AML-193 (cell line): ENCODE results near the gene FAM13A.
"Not testable (repeated sequence)": the region's sequence is repeated elsewhere in the genome, so short reads cannot be mapped to it uniquely, and the experiment has no call there.

ENCODE experiments used
- DNase-seq, 2 experiments: peaks; one replicate each; lab custom pipeline; 2025; lab: John Stamatoyannopoulos, UW

FAM13A gene

DNA sequence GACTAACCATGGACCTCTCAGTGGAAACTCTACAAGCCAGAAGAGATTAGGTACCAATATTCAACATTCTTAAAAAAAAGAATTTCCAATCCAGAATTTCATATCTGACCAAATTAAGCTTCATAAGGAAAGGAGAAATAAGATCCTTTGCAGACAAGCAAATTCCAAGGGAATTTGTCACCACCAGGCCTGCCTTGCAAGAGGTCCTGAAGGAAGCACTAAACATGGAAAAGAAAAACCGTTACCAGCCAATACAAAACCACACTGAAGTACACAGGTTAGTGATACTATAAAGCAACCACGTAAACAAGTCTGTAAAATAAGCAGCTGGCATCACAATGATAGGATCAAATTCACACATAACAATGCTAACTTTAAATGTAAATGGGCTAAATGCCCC is 156.6 kb downstream of the FAM13A start:
- DNase-seq = no peak

- DNase-seq = no peak
Observed at GRCh38 chr4:88897752-88898151, 159.2 kb downstream of the FAM13A start.

GRCh38 chr4:88897180-88897579 is 159.8 kb downstream of the FAM13A start:
- DNase-seq = no peak

DNA sequence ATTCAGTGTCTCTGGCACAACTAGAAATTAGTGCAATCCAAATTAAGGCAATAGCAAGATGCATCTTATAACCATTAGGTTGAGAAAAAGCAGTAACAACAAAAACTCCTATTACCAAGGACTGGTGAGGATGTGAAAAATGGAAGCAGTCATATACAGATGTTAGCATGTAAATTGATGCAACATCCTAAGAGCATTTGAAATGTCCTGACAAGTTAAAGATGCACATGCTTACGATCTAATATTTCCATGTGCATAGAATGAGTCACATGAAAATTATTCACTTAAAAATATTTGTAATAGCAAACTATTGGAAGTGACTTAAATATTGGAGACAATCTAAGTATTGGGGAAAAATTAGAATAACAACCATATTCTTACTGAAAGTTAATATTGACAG is 163.0 kb downstream of the FAM13A start:
- DNase-seq = no peak

DNA sequence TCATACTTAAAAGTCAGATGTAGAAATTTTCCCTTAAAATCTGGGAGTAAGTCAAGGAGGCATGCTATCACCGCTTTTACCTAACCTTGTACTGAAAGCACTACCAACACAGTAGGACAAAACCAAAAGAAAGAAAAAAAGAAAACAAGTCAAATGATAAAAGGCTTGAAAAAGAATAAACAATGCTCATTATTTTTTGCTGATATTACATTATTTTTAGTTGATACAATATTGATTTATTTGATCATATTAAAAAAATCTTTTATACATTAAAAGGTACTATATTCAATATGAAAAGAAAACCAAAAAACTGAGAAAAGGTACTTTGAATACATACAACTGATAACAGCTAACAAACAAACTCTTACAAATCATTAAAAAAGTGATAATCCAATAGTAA is 164.3 kb downstream of the FAM13A start:
- no peak for DNase-seq

DNA sequence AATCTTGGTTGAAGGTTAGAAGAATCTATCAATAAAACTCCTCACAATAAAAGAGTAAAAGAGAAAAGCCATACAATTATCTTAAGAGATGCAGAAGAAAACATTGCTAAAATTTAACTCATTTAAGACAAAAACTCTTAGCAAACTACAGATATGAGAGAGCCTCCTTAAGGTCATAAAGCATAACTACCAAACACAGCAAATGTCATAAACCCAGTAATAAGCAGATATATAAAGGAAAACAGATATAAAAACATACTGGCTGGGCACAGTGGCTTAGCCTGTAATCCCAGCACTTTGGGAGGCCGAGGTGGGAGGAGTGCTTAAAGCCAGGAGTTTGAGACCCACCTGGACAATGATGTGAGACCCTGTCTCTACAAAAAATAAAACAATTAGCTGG is 165.3 kb downstream of the FAM13A start:
- no peak for DNase-seq

- not testable (repeated sequence) for DNase-seq
Observed at GRCh38 chr4:88887409-88887808, 169.6 kb downstream of the FAM13A start.

DNA sequence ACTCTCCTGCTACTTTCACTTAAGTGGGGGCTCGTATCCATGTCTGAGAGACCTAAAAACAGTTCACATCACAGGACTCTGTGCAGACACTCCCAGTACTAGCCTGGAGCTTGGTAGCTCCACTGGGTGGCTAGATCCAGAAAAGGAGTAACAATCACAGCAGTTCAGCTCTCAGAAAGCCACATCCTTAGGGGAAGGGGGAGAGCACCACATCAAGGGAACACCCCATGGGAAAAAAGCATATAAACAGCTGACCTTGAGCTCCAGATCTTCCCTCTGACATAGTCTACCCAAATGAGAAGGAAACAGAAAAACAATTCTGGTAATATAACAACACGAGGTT is 175.8 kb downstream of the FAM13A start:
- no peak for DNase-seq

DNA sequence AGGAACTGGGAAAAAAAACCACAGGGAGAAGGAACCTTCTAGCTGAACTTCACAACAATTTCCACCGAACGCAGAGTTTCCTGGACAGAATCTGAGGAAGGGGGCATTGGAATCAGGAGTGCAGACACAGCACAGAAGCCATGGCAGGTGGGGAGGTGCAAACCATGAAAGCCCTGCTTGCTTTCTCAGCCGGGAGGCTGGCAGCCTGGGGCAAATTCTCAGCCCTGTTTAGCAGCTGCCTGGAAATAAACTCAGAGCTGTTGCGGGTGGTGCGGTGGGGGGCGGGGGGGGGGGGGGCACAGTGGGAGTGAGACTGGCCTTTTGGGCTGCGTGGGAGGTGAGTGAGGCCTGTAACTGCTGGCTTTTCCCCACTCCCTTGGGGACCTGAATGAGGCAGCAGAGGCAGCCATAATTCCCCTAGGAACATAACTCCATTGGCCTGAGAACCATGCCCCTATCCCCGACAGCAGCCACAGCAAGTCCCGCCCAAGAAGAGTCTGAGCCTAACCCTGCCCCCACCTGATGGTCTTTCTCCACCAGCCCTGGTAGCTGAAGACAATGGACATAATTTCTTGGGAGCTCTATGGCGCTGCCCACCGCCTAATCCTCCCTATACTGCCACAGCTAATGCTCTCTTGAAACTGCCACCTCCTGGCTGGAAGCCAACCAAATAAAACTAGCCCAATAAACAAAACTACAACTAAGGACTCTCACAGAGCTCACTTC is 176.3 kb downstream of the FAM13A start:
- DNase-seq = no peak

- no peak for DNase-seq
Observed at GRCh38 chr4:88879991-88880390, 177.0 kb downstream of the FAM13A start.

DNA sequence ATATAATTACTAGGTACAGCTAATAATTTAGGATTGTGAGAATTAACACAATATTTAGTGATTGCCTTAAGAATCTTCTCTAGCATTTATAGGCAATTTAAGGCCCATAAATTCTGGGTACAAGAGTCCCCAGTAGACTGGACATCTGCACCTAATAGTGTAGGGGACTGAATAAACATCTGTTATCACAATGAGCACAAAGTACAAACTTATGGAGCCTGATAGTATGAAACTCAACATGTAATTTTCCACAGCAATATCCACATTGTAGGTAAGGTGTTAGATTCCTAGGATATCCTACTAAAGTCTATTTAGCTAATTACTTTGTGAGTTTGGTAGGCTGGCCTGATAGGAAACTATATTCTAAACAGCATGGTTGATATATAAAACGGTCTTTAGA is 178.3 kb downstream of the FAM13A start:
- no peak for DNase-seq

- DNase-seq = no peak
Observed at GRCh38 chr4:88870428-88870827, 186.6 kb downstream of the FAM13A start.

- DNase-seq = no peak
Observed at GRCh38 chr4:88868510-88868909, 188.5 kb downstream of the FAM13A start.

DNA sequence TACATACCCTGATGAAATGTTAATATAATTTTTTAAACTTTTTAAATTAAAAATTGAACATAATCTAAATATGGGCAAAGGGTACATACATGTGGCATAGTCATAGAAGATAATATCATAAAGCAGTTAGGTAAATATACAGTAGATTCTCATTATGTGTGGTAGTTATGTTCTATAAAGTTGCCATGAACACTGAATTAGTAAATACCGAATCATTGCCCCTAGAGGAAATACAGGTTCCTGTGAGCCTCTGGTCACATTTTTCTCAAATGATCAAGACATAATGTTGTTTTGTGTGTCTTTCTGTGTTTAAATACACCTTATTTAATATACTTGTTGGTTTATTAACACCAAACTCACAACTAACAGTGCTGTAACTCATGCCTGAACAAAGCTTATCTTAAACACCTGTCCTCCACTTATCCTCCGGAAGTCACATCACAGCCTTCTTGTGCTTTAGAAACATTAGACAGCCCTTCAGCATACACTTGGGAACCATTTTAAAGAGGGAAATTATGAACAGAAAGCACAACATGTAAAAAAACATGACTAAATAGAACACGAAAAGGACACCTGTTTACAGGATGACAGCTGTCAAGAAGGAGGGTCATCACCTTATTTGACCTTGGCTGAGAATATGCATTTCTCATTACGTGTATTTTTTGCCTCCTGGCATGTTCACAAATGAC is 190.0 kb downstream of the FAM13A start:
- no peak for DNase-seq

GRCh38 chr4:88865466-88865865 is 191.5 kb downstream of the FAM13A start:
- DNase-seq = no peak

- DNase-seq = no peak
Observed at GRCh38 chr4:88865046-88865445, 191.9 kb downstream of the FAM13A start.

- no peak for DNase-seq
Observed at GRCh38 chr4:88860586-88860985, 196.4 kb downstream of the FAM13A start.

DNA sequence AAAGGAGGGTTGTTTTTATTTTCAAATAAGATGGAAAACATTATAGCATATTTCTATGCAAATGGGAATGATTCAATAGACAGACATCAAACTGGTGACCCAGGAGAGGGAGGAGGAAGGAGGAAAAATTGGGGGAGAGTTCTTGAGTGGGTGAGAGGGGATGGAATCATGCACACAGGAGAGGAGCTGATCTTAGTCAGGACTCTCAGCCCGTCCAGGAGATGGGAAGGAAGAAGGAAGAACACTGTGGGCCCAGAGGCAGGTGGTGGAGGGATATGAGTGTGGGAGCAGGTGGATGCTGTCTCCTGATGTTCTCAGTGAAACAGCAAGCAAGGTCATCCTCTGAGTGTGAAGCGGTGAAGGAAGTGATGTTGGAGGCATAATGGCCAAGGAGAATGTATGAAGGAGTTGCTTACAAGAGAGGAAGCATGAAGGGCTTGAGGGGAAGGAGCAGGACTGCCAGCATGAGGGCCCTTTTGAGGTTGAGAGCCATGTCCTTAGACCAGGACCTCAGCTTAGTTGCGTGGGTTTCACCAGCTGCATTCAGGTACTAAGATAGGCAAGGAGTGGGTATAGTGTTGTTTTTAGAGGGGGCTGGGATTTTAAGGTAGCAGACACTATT is 197.7 kb downstream of the FAM13A start:
- no peak for DNase-seq

GRCh38 chr4:88858752-88859151 is 198.2 kb downstream of the FAM13A start:
- peak; percentile 88 to 97 for DNase-seq

- DNase-seq = no peak
Observed at GRCh38 chr4:88857588-88857987, 199.4 kb downstream of the FAM13A start.

DNA sequence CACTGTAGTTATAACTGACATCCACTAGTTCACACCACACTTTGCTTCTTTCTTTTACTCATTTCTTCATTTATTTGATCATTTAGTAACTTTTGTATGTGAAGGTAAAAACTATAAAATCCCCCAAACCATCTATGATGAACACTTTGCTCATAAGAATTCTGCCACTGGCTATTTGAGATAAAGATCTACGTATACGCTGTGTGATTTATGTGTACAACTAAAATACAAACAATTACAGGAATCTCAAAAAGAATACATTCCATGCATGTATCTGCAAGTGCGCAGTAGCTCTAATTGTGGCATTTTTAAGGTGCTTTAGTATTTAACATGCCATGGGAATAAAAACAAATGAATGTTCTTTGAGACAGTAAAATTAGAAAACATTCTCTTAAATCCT is 202.5 kb downstream of the FAM13A start:
- no peak for DNase-seq

GRCh38 chr4:88853583-88853982 is 203.4 kb downstream of the FAM13A start:
- DNase-seq = not testable (repeated sequence)

DNA sequence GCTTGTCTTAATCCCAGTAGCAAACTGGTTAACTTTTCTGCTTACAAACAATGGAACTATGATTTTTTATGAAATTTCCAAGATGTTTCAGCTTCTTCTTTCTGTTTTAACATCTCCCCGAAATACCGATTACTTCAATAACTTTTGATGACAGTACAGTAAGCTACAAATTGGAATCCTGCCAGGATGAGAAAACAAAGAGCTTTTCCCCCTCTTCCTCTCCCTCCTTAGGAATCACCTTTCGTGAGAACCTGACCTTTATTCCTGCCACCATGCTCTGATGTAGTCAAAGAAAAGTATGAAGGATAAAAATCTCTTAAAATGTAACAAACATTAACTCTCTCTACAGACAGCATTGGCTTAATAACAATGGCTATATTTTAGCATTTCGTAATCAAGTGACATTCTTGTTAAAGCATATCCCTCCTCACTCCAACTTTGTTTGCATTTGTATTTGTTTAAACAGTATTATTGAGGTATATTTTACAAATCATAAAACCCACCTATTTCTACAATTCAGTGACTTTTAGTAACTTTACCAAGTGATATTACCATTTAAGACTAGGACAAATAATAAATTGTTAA is 210.7 kb downstream of the FAM13A start:
- DNase-seq = no peak
